ENCODE data around the gene ATOH8. TPM values are rescaled to one million over a fixed set of nuclear protein-coding genes. Genes with fewer than 3 reads are reported as not detected.

ATOH8 gene
- total and polyA plus RNA-seq, 5 donors, result 35.7 to 57.8 (median 52.6) TPM

- no peak overlapping the region for H3K4me3 ChIP-seq (ENCODE audit: low read length)
- no peak overlapping the region for H3K27ac ChIP-seq (ENCODE audit: low read length)
- no peaks in the 10 kb centered on the region for H3K27me3 ChIP-seq (ENCODE audit: control insufficient read depth, insufficient read depth)
- no peak for ATAC-seq
- intact Hi-C loops (cut with DNase I), result no loop called here
- 95% methylated on average over 1 of the region's 1 CpG for WGBS
- no peak for DNase-seq
- no peaks in the 10 kb centered on the region for H3K9me3 ChIP-seq (ENCODE audit: control insufficient read depth, low read length)
- no peaks in the 10 kb centered on the region for H3K4me1 ChIP-seq (ENCODE audit: control insufficient read depth, insufficient read depth, low read length)
Observed at GRCh38 chr2:85830645-85831044, 76.9 kb downstream of the ATOH8 start.

- DNase-seq (no peak), ATAC-seq (no peak)
- WGBS, result 95% methylated on average over 2 of the region's 2 CpGs
- intact Hi-C loops (cut with DNase I), result no loop called here
- no peaks in the 10 kb centered on the region for H3K4me1 ChIP-seq (ENCODE audit: control insufficient read depth, insufficient read depth, low read length)
- H3K9me3 ChIP-seq (ENCODE audit: control insufficient read depth, low read length), result no peaks in the 10 kb centered on the region
- no peak overlapping the region for H3K27ac ChIP-seq (ENCODE audit: low read length)
- no peak overlapping the region for H3K4me3 ChIP-seq (ENCODE audit: low read length)
- no peaks in the 10 kb centered on the region for H3K27me3 ChIP-seq (ENCODE audit: control insufficient read depth, insufficient read depth)
Observed at GRCh38 chr2:85831735-85832134, 77.9 kb downstream of the ATOH8 start.

GRCh38 chr2:85834466-85834865 is 80.7 kb downstream of the ATOH8 start:
- Histone ChIP-seq H3K4me1 (ENCODE audit: control insufficient read depth, insufficient read depth, low read length) (no peaks in the 10 kb centered on the region), H3K27me3 (ENCODE audit: control insufficient read depth, insufficient read depth) (no peaks in the 10 kb centered on the region), H3K27ac (ENCODE audit: low read length) (no peak overlapping the region), H3K9me3 (ENCODE audit: control insufficient read depth, low read length) (no peaks in the 10 kb centered on the region), H3K4me3 (ENCODE audit: low read length) (no peak overlapping the region)
- no peak for DNase-seq
- no peak for ATAC-seq
- intact Hi-C loops (cut with DNase I), result no loop called here

Small RNAs within 50 kb of the gene (microRNA-seq; reads per million reads assigned to microRNA genes)
- gene MIR6071, result 0 reads per million in 2 donors

Other genes starting within 250 kb of the ATOH8 start
- gene MAT2A, start 214.8 kb upstream of the ATOH8 start, total RNA-seq, result 100 to 1,000 TPM; 123 to 227 (median 144) TPM
- 76.4 TPM for gene MAT2A, start 214.8 kb upstream of the ATOH8 start, polyA plus RNA-seq
- gene GGCX, start 192.5 kb upstream of the ATOH8 start, total RNA-seq, result 10 to 100 TPM; 27.7 to 35.8 (median 30.8) TPM
- 17.9 TPM for gene GGCX, start 192.5 kb upstream of the ATOH8 start, polyA plus RNA-seq
- 10 to 100 TPM; 30.3 to 38.3 (median 35.2) TPM for gene VAMP8, start 176.4 kb upstream of the ATOH8 start, total RNA-seq
- 24.9 TPM for gene VAMP8, start 176.4 kb upstream of the ATOH8 start, polyA plus RNA-seq
- 100 to 1,000 TPM in 1 of 4 donors, 10 to 100 TPM in 3; 79.1 to 113 (median 81.1) TPM for gene VAMP5, start 169.6 kb upstream of the ATOH8 start, total RNA-seq
- 127 TPM for gene VAMP5, start 169.6 kb upstream of the ATOH8 start, polyA plus RNA-seq
- gene RNF181, start 158.2 kb upstream of the ATOH8 start, total RNA-seq, result 100 to 1,000 TPM in 2 of 4 donors, 10 to 100 TPM in 2; 96.1 to 111 (median 102) TPM
- gene RNF181, start 158.2 kb upstream of the ATOH8 start, polyA plus RNA-seq, result 169 TPM
- 10 to 100 TPM; 14.5 to 17.5 (median 16.5) TPM for gene TMEM150A, start 151.3 kb upstream of the ATOH8 start, total RNA-seq
- gene TMEM150A, start 151.3 kb upstream of the ATOH8 start, polyA plus RNA-seq, result 19.0 TPM
- 10 to 100 TPM; 25.0 to 31.9 (median 27.9) TPM for gene C2orf68, start 141.9 kb upstream of the ATOH8 start, total RNA-seq
- 28.1 TPM for gene C2orf68, start 141.9 kb upstream of the ATOH8 start, polyA plus RNA-seq
- gene USP39, start 137.8 kb upstream of the ATOH8 start, total RNA-seq, result 10 to 100 TPM; 30.8 to 33.1 (median 32.0) TPM
- gene USP39, start 137.8 kb upstream of the ATOH8 start, polyA plus RNA-seq, result 29.6 TPM
- 1 to 10 TPM in 1 of 4 donors, under 1 TPM in 1, not detected in 2; 0.60 to 3.1 TPM for gene SFTPB, start 85.8 kb upstream of the ATOH8 start, total RNA-seq
- gene SFTPB, start 85.8 kb upstream of the ATOH8 start, polyA plus RNA-seq, result not detected
- gene GNLY, start 59.6 kb upstream of the ATOH8 start, total RNA-seq, result 1 to 10 TPM in 3 of 4 donors, not detected in 1; 1.4 to 2.3 (median 2.1) TPM
- gene GNLY, start 59.6 kb upstream of the ATOH8 start, polyA plus RNA-seq, result 2.6 TPM
- 10 to 100 TPM in 2 of 4 donors, 1 to 10 TPM in 2; 8.7 to 14.0 (median 9.7) TPM for gene ST3GAL5, start 135.0 kb downstream of the ATOH8 start, total RNA-seq
- 5.4 TPM for gene ST3GAL5, start 135.0 kb downstream of the ATOH8 start, polyA plus RNA-seq